A549 (cell line): Measurements from ENCODE around the gene SAP130.

Experiments used
- CHD2 ChIP-seq: fragments of 150-350 bp; IDR thresholded peaks from 2 replicates; pipeline ENCODE4 v1.6.1; 2014; ENCODE audit warnings: low read length; ENCODE audit not compliant: partially characterized antibody
- CHD4 ChIP-seq: fragments of 200-600 bp; sonication (generic); IDR thresholded peaks from 2 replicates; pipeline ENCODE4 v1.6.1; 2016; ENCODE audit warnings: antibody characterized with exemption, mild to moderate bottlenecking, borderline replicate concordance
- EP300 ChIP-seq, 2 experiments: fragments of >200 bp; sonication (Bioruptor Twin); formaldehyde crosslinking; IDR thresholded peaks; 2 replicates in 1 of 2; 3 replicates in 1 of 2; pipeline ENCODE4 v1.6.1; 2016 to 2017
- ESRRA ChIP-seq: fragments of 150-350 bp; IDR thresholded peaks from 2 replicates; pipeline ENCODE4 v1.6.1; 2014; ENCODE audit warnings: mild to moderate bottlenecking, low read length, borderline replicate concordance
- HDAC2 ChIP-seq: fragments of 200-600 bp; sonication (generic); IDR thresholded peaks from 2 replicates; pipeline ENCODE4 v1.6.1; 2016
- POLR2A ChIP-seq: IDR thresholded peaks from 2 replicates; pipeline ENCODE4 v1.6.1; 2012; ENCODE audit warnings: mild to moderate bottlenecking, low read length
- RAD21 ChIP-seq, 2 experiments: fragments of >200 bp in 1 of 2; sonication (Bioruptor Twin) in 1 of 2; formaldehyde crosslinking in 1 of 2; IDR thresholded peaks in 1 of 2; conservative IDR thresholded peaks in 1 of 2; 2 replicates in 1 of 2; 3 replicates in 1 of 2; pipeline ENCODE4 v1.6.1; 2012 to 2018; ENCODE audit warnings: inconsistent platforms in 1 of 2
- RCOR1 ChIP-seq: fragments of 150-350 bp; IDR thresholded peaks from 2 replicates; pipeline ENCODE4 v1.6.1; 2014; ENCODE audit warnings: antibody characterized with exemption, low read length, low read depth
- SMC3 ChIP-seq: fragments of >200 bp; sonication (Bioruptor Twin); formaldehyde crosslinking; IDR thresholded peaks from 3 replicates; pipeline ENCODE4 v1.6.1; 2018; ENCODE audit warnings: inconsistent platforms
- TF ChIP-seq, protein P1 (sequence below): fragments of >200 bp; sonication (Bioruptor Twin); formaldehyde crosslinking; IDR thresholded peaks from 3 replicates; pipeline ENCODE4 v1.5.1; 2016
- TF ChIP-seq, protein P2 (sequence below): fragments of 200-600 bp; sonication (generic); IDR thresholded peaks from 2 replicates; pipeline ENCODE4 v1.6.1; 2016; ENCODE audit warnings: antibody characterized with exemption, mild to moderate bottlenecking, moderate library complexity
- TF ChIP-seq, protein P3 (sequence below): IDR thresholded peaks from 2 replicates; pipeline ENCODE4 v1.6.1; 2012

DNA sequence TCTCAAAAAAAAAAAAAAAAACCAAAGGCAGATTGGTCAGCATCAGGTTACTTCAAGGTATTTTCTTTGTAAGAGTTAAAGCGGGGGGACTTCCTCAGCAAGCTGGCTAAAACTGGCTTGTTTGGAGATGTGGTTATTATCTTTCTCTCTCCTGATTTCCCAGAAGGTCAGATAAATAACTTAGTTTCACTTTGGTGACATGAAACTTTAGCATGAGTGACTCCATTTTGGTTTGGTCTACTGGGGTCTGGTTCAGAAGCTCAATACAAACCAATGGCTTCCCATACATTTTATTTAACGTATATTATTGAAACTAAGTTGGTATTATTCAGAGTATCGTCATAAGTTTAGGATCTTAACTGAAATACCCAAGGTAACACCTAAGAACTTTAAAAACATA, 100.5 kb downstream of the SAP130 start:
- no peak for TF ChIP-seq POLR2A
- TF ChIP-seq, protein P1, sequence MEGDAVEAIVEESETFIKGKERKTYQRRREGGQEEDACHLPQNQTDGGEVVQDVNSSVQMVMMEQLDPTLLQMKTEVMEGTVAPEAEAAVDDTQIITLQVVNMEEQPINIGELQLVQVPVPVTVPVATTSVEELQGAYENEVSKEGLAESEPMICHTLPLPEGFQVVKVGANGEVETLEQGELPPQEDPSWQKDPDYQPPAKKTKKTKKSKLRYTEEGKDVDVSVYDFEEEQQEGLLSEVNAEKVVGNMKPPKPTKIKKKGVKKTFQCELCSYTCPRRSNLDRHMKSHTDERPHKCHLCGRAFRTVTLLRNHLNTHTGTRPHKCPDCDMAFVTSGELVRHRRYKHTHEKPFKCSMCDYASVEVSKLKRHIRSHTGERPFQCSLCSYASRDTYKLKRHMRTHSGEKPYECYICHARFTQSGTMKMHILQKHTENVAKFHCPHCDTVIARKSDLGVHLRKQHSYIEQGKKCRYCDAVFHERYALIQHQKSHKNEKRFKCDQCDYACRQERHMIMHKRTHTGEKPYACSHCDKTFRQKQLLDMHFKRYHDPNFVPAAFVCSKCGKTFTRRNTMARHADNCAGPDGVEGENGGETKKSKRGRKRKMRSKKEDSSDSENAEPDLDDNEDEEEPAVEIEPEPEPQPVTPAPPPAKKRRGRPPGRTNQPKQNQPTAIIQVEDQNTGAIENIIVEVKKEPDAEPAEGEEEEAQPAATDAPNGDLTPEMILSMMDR: no peak
- TF ChIP-seq, protein P2, sequence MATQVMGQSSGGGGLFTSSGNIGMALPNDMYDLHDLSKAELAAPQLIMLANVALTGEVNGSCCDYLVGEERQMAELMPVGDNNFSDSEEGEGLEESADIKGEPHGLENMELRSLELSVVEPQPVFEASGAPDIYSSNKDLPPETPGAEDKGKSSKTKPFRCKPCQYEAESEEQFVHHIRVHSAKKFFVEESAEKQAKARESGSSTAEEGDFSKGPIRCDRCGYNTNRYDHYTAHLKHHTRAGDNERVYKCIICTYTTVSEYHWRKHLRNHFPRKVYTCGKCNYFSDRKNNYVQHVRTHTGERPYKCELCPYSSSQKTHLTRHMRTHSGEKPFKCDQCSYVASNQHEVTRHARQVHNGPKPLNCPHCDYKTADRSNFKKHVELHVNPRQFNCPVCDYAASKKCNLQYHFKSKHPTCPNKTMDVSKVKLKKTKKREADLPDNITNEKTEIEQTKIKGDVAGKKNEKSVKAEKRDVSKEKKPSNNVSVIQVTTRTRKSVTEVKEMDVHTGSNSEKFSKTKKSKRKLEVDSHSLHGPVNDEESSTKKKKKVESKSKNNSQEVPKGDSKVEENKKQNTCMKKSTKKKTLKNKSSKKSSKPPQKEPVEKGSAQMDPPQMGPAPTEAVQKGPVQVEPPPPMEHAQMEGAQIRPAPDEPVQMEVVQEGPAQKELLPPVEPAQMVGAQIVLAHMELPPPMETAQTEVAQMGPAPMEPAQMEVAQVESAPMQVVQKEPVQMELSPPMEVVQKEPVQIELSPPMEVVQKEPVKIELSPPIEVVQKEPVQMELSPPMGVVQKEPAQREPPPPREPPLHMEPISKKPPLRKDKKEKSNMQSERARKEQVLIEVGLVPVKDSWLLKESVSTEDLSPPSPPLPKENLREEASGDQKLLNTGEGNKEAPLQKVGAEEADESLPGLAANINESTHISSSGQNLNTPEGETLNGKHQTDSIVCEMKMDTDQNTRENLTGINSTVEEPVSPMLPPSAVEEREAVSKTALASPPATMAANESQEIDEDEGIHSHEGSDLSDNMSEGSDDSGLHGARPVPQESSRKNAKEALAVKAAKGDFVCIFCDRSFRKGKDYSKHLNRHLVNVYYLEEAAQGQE: no peak
- no peak for TF ChIP-seq EP300 (IDR thresholded peaks at IDR 0.05)
- no peak for TF ChIP-seq HDAC2
- TF ChIP-seq, protein P3, sequence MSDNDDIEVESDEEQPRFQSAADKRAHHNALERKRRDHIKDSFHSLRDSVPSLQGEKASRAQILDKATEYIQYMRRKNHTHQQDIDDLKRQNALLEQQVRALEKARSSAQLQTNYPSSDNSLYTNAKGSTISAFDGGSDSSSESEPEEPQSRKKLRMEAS: no peak
- TF ChIP-seq RAD21 (conservative IDR thresholded peaks at IDR 0.05 in 1 of 2, IDR thresholded peaks at IDR 0.05 in 1 of 2): no peak
- TF ChIP-seq CHD4: no peak
- no peak for TF ChIP-seq CHD2
- no peak for TF ChIP-seq SMC3
- no peak for TF ChIP-seq RCOR1
- no peak for TF ChIP-seq ESRRA
